ENCODE data around the gene SEC11C.

SEC11C gene

GRCh38 chr18:59182673-59183072 lies 43.0 kb downstream of the SEC11C start:
- H3K4me3 ChIP-seq (ENCODE audit: control insufficient read depth, low read depth, low read length), result no peak overlapping the region
- no peak for DNase-seq (ENCODE audit: low read depth)
- TF ChIP-seq CTCF (conservative IDR thresholded peaks at IDR 0.05; ENCODE audit: control insufficient read depth, insufficient read depth, low read depth, low read length), result no peak

GRCh38 chr18:59189008-59189407 lies 49.3 kb downstream of the SEC11C start:
- H3K4me3 ChIP-seq (ENCODE audit: control insufficient read depth, low read depth, low read length), result no peak overlapping the region
- DNase-seq (ENCODE audit: low read depth), result no peak
- no peak for TF ChIP-seq CTCF (conservative IDR thresholded peaks at IDR 0.05; ENCODE audit: control insufficient read depth, insufficient read depth, low read depth, low read length)

GRCh38 chr18:59189746-59190145 lies 50.1 kb downstream of the SEC11C start:
- peak; percentile 51 for DNase-seq (ENCODE audit: low read depth)
- TF ChIP-seq CTCF (conservative IDR thresholded peaks at IDR 0.05; ENCODE audit: control insufficient read depth, insufficient read depth, low read depth, low read length), result no peak

GRCh38 chr18:59196161-59196725 lies 56.6 kb downstream of the SEC11C start:
- H3K4me3 ChIP-seq (ENCODE audit: control insufficient read depth, low read depth, low read length), result no peak overlapping the region
- TF ChIP-seq CTCF (conservative IDR thresholded peaks at IDR 0.05; ENCODE audit: control insufficient read depth, insufficient read depth, low read depth, low read length), result no peak
- DNase-seq (ENCODE audit: low read depth), result no peak

More at GRCh38 chr18:59189746-59190145, 50.1 kb downstream of the SEC11C start:
- no peak overlapping the region for H3K4me3 ChIP-seq (ENCODE audit: control insufficient read depth, low read depth, low read length)

- no peak overlapping the region for H3K4me3 ChIP-seq (ENCODE audit: control insufficient read depth, low read depth, low read length)
- TF ChIP-seq CTCF (conservative IDR thresholded peaks at IDR 0.05; ENCODE audit: control insufficient read depth, insufficient read depth, low read depth, low read length), result no peak
- no peak for DNase-seq (ENCODE audit: low read depth)
Observed at GRCh38 chr18:59197636-59198035, 58.0 kb downstream of the SEC11C start.

- no peak for TF ChIP-seq CTCF (conservative IDR thresholded peaks at IDR 0.05; ENCODE audit: control insufficient read depth, insufficient read depth, low read depth, low read length)
- no peak for DNase-seq (ENCODE audit: low read depth)
- H3K4me3 ChIP-seq (ENCODE audit: control insufficient read depth, low read depth, low read length), result no peak overlapping the region
Observed at GRCh38 chr18:59198215-59198614, 58.5 kb downstream of the SEC11C start.

GRCh38 chr18:59200787-59201186 lies 61.1 kb downstream of the SEC11C start:
- H3K4me3 ChIP-seq (ENCODE audit: control insufficient read depth, low read depth, low read length), result no peak overlapping the region
- DNase-seq (ENCODE audit: low read depth), result no peak

More at GRCh38 chr18:59200787-59201186, 61.1 kb downstream of the SEC11C start:
- no peak for TF ChIP-seq CTCF (conservative IDR thresholded peaks at IDR 0.05; ENCODE audit: control insufficient read depth, insufficient read depth, low read depth, low read length)
